PC-3 (cell line): ENCODE results near the gene NFKBIA.
A peak's percentile ranks its signal among the peaks of the same experiment; 100 is the strongest.

Source experiments
- EZH2 ChIP-seq: fragments of 300-600 bp; sonication (generic); IDR thresholded peaks from one replicate; pipeline ENCODE4 v1.6.1; 2017; ENCODE audit warnings: antibody characterized with exemption, mild to moderate bottlenecking, low read length; ENCODE audit not compliant: unreplicated experiment
- TF ChIP-seq, protein P1 (sequence below): fragments of 300-600 bp; sonication (generic); conservative IDR thresholded peaks from 2 replicates; pipeline ENCODE4 v1.5.1; 2017; ENCODE audit warnings: antibody characterized with exemption, low read depth, mild to moderate bottlenecking, low read length

DNA sequence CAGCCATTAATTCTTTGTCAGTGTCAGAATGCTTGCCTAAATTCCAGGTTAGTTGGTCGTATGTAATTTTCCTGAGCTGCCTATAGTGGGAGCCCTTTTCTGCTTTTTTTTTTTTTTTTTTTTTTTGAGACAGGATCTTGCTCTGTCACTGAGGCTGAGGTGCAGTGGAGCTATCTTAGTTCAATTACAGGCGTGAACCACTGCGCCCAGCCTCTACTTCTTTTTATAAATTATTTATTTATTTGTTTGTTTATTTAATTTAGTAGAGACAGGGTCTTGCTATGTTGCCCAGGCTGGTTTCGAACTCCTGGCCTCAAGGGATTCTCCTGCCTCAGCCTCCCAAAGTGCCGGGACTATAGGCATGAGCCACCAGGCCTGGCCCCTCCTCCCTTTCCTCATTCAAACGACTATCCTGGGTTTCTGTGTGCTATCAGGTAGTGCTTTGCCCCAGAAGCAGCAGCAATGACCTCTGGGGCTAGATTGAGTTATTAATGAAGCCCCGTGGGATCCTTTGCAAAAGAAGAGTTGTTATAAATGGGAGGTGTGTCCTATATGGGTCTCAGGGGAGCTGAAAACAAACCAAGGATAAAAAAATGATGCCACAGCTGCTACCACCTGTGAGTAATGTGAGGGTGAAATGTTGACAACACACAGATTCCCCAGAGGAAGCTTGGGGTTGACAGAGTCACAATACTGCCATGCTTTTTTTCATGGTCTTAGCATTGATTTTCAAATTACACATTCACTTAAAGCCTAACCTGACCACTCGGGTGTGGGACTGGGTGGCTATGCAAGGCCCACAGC lies 34.6 kb upstream of the NFKBIA start:
- TF ChIP-seq, protein P1, sequence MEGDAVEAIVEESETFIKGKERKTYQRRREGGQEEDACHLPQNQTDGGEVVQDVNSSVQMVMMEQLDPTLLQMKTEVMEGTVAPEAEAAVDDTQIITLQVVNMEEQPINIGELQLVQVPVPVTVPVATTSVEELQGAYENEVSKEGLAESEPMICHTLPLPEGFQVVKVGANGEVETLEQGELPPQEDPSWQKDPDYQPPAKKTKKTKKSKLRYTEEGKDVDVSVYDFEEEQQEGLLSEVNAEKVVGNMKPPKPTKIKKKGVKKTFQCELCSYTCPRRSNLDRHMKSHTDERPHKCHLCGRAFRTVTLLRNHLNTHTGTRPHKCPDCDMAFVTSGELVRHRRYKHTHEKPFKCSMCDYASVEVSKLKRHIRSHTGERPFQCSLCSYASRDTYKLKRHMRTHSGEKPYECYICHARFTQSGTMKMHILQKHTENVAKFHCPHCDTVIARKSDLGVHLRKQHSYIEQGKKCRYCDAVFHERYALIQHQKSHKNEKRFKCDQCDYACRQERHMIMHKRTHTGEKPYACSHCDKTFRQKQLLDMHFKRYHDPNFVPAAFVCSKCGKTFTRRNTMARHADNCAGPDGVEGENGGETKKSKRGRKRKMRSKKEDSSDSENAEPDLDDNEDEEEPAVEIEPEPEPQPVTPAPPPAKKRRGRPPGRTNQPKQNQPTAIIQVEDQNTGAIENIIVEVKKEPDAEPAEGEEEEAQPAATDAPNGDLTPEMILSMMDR, result peak; percentile 60
- TF ChIP-seq EZH2, result no peak
